Measurements from ENCODE around the gene WDR20. TPM values are rescaled to one million over a fixed set of nuclear protein-coding genes. Genes with fewer than 3 reads are reported as not detected.

Gene WDR20
- total RNA-seq, 2 experiments from 2014 or later, result 13.3 to 31.0 TPM

- H3K79me2 ChIP-seq (ENCODE audit: insufficient read depth, low read depth, low read length), result no peaks in the 10 kb centered on the region
- CTCF ChIA-PET (ENCODE audit: unreplicated experiment), result no interaction called here
- H3K4me3 ChIP-seq (ENCODE audit: low read depth, low read length, poor library complexity, severe bottlenecking), result no peak overlapping the region
- no TSS peak for BruUV-seq (replicated peaks)
- TF ChIP-seq CTCF (conservative IDR thresholded peaks at IDR 0.05; ENCODE audit: low read length) (no peak), EZH2phosphoT487 (IDR thresholded peaks at IDR 0.05; ENCODE audit: borderline replicate concordance, low read depth, low read length) (no peak)
- no peaks in the 10 kb centered on the region for H3K9me2 ChIP-seq (ENCODE audit: insufficient read depth, low read length)
- no peaks in the 10 kb centered on the region for H3K36me3 ChIP-seq (ENCODE audit: insufficient read depth, low read length)
- DNase-seq (ENCODE audit: low spot score), result no peak
- intact Hi-C loops (cut with micrococcal nuclease; ENCODE audit: unreplicated experiment), result no loop called here
- no peak overlapping the region for H2AFZ ChIP-seq (ENCODE audit: low read length)
- POLR2A ChIA-PET, result no interaction called here
- no peaks in the 10 kb centered on the region for H4K20me1 ChIP-seq (ENCODE audit: insufficient read depth, low read length)
- H3K4me2 ChIP-seq (ENCODE audit: low read length), result no peak overlapping the region
- H3K27ac ChIP-seq (ENCODE audit: low read depth, low read length, poor library complexity, severe bottlenecking), result no peak overlapping the region
- H3K9me3 ChIP-seq (ENCODE audit: low read length), result no peaks in the 10 kb centered on the region
- peaks cover 17% of the 10 kb centered on the region for H3K4me1 ChIP-seq (ENCODE audit: insufficient read depth, low read length, poor library complexity, severe bottlenecking)
These were observed 78.3 kb downstream of the WDR20 start for GRCh38 chr14:102217987-102218421.

GRCh38 chr14:102218688-102219087 is 79.0 kb downstream of the WDR20 start:
- no peaks in the 10 kb centered on the region for H3K36me3 ChIP-seq (ENCODE audit: insufficient read depth, low read length)
- H3K27ac ChIP-seq (ENCODE audit: low read depth, low read length, poor library complexity, severe bottlenecking), result no peak overlapping the region
- intact Hi-C loops (cut with micrococcal nuclease; ENCODE audit: unreplicated experiment), result no loop called here
- TF ChIP-seq EZH2phosphoT487 (IDR thresholded peaks at IDR 0.05; ENCODE audit: borderline replicate concordance, low read depth, low read length), result no peak
- TF ChIP-seq CTCF (conservative IDR thresholded peaks at IDR 0.05; ENCODE audit: low read length), result no peak
- no peak overlapping the region for H3K4me2 ChIP-seq (ENCODE audit: low read length)
- POLR2A ChIA-PET, result no interaction called here
- no peaks in the 10 kb centered on the region for H3K79me2 ChIP-seq (ENCODE audit: insufficient read depth, low read depth, low read length)
- H3K4me1 ChIP-seq (ENCODE audit: insufficient read depth, low read length, poor library complexity, severe bottlenecking), result peaks cover 17% of the 10 kb centered on the region
- H2AFZ ChIP-seq (ENCODE audit: low read length), result no peak overlapping the region
- no TSS peak for BruUV-seq (replicated peaks)
- H3K4me3 ChIP-seq (ENCODE audit: low read depth, low read length, poor library complexity, severe bottlenecking), result no peak overlapping the region
- CTCF ChIA-PET (ENCODE audit: unreplicated experiment), result no interaction called here
- DNase-seq (ENCODE audit: low spot score), result no peak
- no peaks in the 10 kb centered on the region for H4K20me1 ChIP-seq (ENCODE audit: insufficient read depth, low read length)
- H3K9me2 ChIP-seq (ENCODE audit: insufficient read depth, low read length), result no peaks in the 10 kb centered on the region
- H3K9me3 ChIP-seq (ENCODE audit: low read length), result no peaks in the 10 kb centered on the region

- intact Hi-C loops (cut with micrococcal nuclease; ENCODE audit: unreplicated experiment), result no loop called here
- H4K20me1 ChIP-seq (ENCODE audit: insufficient read depth, low read length), result no peaks in the 10 kb centered on the region
These were observed 79.6 kb downstream of the WDR20 start for GRCh38 chr14:102219316-102219715.

More at GRCh38 chr14:102219316-102219715, 79.6 kb downstream of the WDR20 start:
- no TSS peak for BruUV-seq (replicated peaks)
- TF ChIP-seq CTCF (conservative IDR thresholded peaks at IDR 0.05; ENCODE audit: low read length) (no peak), EZH2phosphoT487 (IDR thresholded peaks at IDR 0.05; ENCODE audit: borderline replicate concordance, low read depth, low read length) (no peak)
- no peaks in the 10 kb centered on the region for H3K36me3 ChIP-seq (ENCODE audit: insufficient read depth, low read length)
- no peak overlapping the region for H2AFZ ChIP-seq (ENCODE audit: low read length)
- DNase-seq (ENCODE audit: low spot score), result no peak
- H3K4me2 ChIP-seq (ENCODE audit: low read length), result peak overlapping the region; percentile 55
- H3K4me1 ChIP-seq (ENCODE audit: insufficient read depth, low read length, poor library complexity, severe bottlenecking), result peaks cover 17% of the 10 kb centered on the region
- no peak overlapping the region for H3K4me3 ChIP-seq (ENCODE audit: low read depth, low read length, poor library complexity, severe bottlenecking)
- ChIA-PET CTCF (ENCODE audit: unreplicated experiment) (no interaction called here), POLR2A (no interaction called here)
- H3K79me2 ChIP-seq (ENCODE audit: insufficient read depth, low read depth, low read length), result no peaks in the 10 kb centered on the region
- H3K9me3 ChIP-seq (ENCODE audit: low read length), result no peaks in the 10 kb centered on the region
- no peak overlapping the region for H3K27ac ChIP-seq (ENCODE audit: low read depth, low read length, poor library complexity, severe bottlenecking)
- H3K9me2 ChIP-seq (ENCODE audit: insufficient read depth, low read length), result no peaks in the 10 kb centered on the region
